HEK293T (cell line): ENCODE measurements around the gene ELF2.

Source experiments
- ARNT ChIP-seq: fragments of 450-650 bp; IDR thresholded peaks from 2 replicates; pipeline ENCODE4 v1.6.1; 2017; ENCODE audit warnings: mild to moderate bottlenecking
- BHLHE40 ChIP-seq: fragments of 450-650 bp; IDR thresholded peaks from 2 replicates; pipeline ENCODE4 v1.6.1; 2016; ENCODE audit warnings: mild to moderate bottlenecking, moderate library complexity, borderline replicate concordance
- FOXA1 ChIP-seq: fragments of 450-650 bp; IDR thresholded peaks from 2 replicates; pipeline ENCODE4 v1.6.1; 2016; ENCODE audit warnings: mild to moderate bottlenecking
- FOXK2 ChIP-seq: fragments of 450-650 bp; IDR thresholded peaks from 2 replicates; pipeline ENCODE4 v1.6.1; 2016; ENCODE audit warnings: mild to moderate bottlenecking
- FOXM1 ChIP-seq: fragments of 450-650 bp; IDR thresholded peaks from 2 replicates; pipeline ENCODE4 v1.6.1; 2017; ENCODE audit warnings: mild to moderate bottlenecking, borderline replicate concordance
- HDGF ChIP-seq: fragments of 450-650 bp; IDR thresholded peaks from 2 replicates; pipeline ENCODE4 v1.6.1; 2017; ENCODE audit warnings: antibody characterized with exemption, borderline replicate concordance
- L3MBTL2 ChIP-seq: fragments of 450-650 bp; conservative IDR thresholded peaks from 2 replicates; pipeline ENCODE4 v1.6.1; 2016; ENCODE audit warnings: mild to moderate bottlenecking
- LEF1 ChIP-seq: fragments of 450-650 bp; IDR thresholded peaks from 2 replicates; pipeline ENCODE4 v1.6.1; 2017; ENCODE audit warnings: mild to moderate bottlenecking, borderline replicate concordance
- SP1 ChIP-seq: fragments of 450-650 bp; IDR thresholded peaks from 2 replicates; pipeline ENCODE4 v1.6.1; 2017
- TARDBP ChIP-seq: fragments of 450-650 bp; IDR thresholded peaks from 2 replicates; pipeline ENCODE4 v1.6.1; 2016
- ZNF384 ChIP-seq: fragments of 450-650 bp; IDR thresholded peaks from 2 replicates; pipeline ENCODE4 v1.6.1; 2016
- TF ChIP-seq, protein P1 (sequence below): fragments of 450-650 bp; IDR thresholded peaks from 2 replicates; pipeline ENCODE4 v1.6.1; 2016

DNA sequence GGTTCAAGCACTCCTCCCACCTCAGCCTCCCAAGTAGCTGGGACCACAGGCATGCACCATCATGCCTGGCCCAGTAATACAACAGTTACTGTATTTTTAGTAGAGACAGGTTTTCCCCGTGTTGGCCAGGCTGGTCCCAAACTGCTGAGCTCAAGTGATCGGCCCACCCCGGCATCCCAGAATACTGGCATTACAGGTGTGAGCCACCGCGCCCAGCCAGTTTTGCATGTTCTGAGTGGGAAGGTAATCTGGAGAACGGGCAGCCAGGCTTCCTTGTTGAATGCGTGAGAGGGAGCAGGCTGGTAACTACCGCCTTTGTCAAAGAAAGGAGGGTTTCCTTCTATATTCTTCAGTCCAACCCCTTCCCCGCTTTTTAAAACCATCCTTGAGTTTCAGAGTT lies 152.3 kb downstream of the ELF2 start:
- no peak for TF ChIP-seq FOXK2
- no peak for TF ChIP-seq BHLHE40
- TF ChIP-seq TARDBP = no peak
- TF ChIP-seq FOXA1 = no peak
- no peak for TF ChIP-seq LEF1
- no peak for TF ChIP-seq ZNF384
- TF ChIP-seq SP1 = no peak
- no peak for TF ChIP-seq ARNT
- no peak for TF ChIP-seq L3MBTL2
- TF ChIP-seq, protein P1, sequence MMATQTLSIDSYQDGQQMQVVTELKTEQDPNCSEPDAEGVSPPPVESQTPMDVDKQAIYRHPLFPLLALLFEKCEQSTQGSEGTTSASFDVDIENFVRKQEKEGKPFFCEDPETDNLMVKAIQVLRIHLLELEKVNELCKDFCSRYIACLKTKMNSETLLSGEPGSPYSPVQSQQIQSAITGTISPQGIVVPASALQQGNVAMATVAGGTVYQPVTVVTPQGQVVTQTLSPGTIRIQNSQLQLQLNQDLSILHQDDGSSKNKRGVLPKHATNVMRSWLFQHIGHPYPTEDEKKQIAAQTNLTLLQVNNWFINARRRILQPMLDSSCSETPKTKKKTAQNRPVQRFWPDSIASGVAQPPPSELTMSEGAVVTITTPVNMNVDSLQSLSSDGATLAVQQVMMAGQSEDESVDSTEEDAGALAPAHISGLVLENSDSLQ = no peak
- no peak for TF ChIP-seq HDGF
- TF ChIP-seq FOXM1 = no peak
